ENCODE measurements around the gene PARVA. TPM values are rescaled to one million over a fixed set of nuclear protein-coding genes. Genes with fewer than 3 reads are reported as not detected.

The PARVA gene
- total RNA-seq, 1 donor from 2014 or later = 75.4 TPM

- DNase-seq = no peak
- no peak for TF ChIP-seq CTCF (IDR thresholded peaks at IDR 0.05; ENCODE audit: borderline replicate concordance)
- Histone ChIP-seq H3K36me3 (peaks cover 32% of the 10 kb centered on the region), H3K9me3 (replicated peaks) (no peaks in the 10 kb centered on the region), H3K27me3 (ENCODE audit: low read depth) (no peaks in the 10 kb centered on the region), H3K4me3 (no peak overlapping the region), H3K27ac (replicated peaks) (no peak overlapping the region), H3K4me1 (no peaks in the 10 kb centered on the region)
- intact Hi-C loops (cut with micrococcal nuclease) = no loop called here
These were observed 152.4 kb downstream of the PARVA start for GRCh38 chr11:12529793-12530192.

- no peak overlapping the region for H3K4me3 ChIP-seq
- no peak for TF ChIP-seq CTCF (IDR thresholded peaks at IDR 0.05; ENCODE audit: borderline replicate concordance)
- no peak overlapping the region for H3K27ac ChIP-seq (replicated peaks)
- H3K36me3 ChIP-seq = peaks cover 32% of the 10 kb centered on the region
- intact Hi-C loops (cut with micrococcal nuclease) = no loop called here
- no peaks in the 10 kb centered on the region for H3K27me3 ChIP-seq (ENCODE audit: low read depth)
- H3K9me3 ChIP-seq (replicated peaks) = no peaks in the 10 kb centered on the region
- H3K4me1 ChIP-seq = no peaks in the 10 kb centered on the region
- DNase-seq = no peak
These were observed 153.6 kb downstream of the PARVA start for GRCh38 chr11:12531020-12531419.

GRCh38 chr11:12531681-12532080, 154.3 kb downstream of the PARVA start:
- no peaks in the 10 kb centered on the region for H3K4me1 ChIP-seq
- intact Hi-C loops (cut with micrococcal nuclease) = no loop called here
- no peak overlapping the region for H3K4me3 ChIP-seq
- no peak overlapping the region for H3K27ac ChIP-seq (replicated peaks)
- H3K9me3 ChIP-seq (replicated peaks) = no peaks in the 10 kb centered on the region
- peaks cover 32% of the 10 kb centered on the region for H3K36me3 ChIP-seq
- DNase-seq = no peak
- no peak for TF ChIP-seq CTCF (IDR thresholded peaks at IDR 0.05; ENCODE audit: borderline replicate concordance)
- no peaks in the 10 kb centered on the region for H3K27me3 ChIP-seq (ENCODE audit: low read depth)

- Histone ChIP-seq H3K4me3 (no peak overlapping the region), H3K9me3 (replicated peaks) (no peaks in the 10 kb centered on the region), H3K27me3 (ENCODE audit: low read depth) (no peaks in the 10 kb centered on the region), H3K4me1 (no peaks in the 10 kb centered on the region), H3K36me3 (peaks cover 27% of the 10 kb centered on the region), H3K27ac (replicated peaks) (no peak overlapping the region)
- no peak for DNase-seq
- intact Hi-C loops (cut with micrococcal nuclease) = no loop called here
- TF ChIP-seq CTCF (IDR thresholded peaks at IDR 0.05; ENCODE audit: borderline replicate concordance) = no peak
These were observed 155.2 kb downstream of the PARVA start for GRCh38 chr11:12532580-12532979.

GRCh38 chr11:12534549-12534948, 157.2 kb downstream of the PARVA start:
- no peak overlapping the region for H3K27ac ChIP-seq (replicated peaks)
- TF ChIP-seq CTCF (IDR thresholded peaks at IDR 0.05; ENCODE audit: borderline replicate concordance) = no peak
- intact Hi-C loops (cut with micrococcal nuclease) = no loop called here

GRCh38 chr11:12535321-12535720, 157.9 kb downstream of the PARVA start:
- DNase-seq = no peak
- H3K9me3 ChIP-seq (replicated peaks) = no peaks in the 10 kb centered on the region
- H3K4me1 ChIP-seq = peaks cover 1% of the 10 kb centered on the region
- peaks cover 8% of the 10 kb centered on the region for H3K36me3 ChIP-seq
- TF ChIP-seq CTCF (IDR thresholded peaks at IDR 0.05; ENCODE audit: borderline replicate concordance) = no peak
- H3K4me3 ChIP-seq = no peak overlapping the region
- no peak overlapping the region for H3K27ac ChIP-seq (replicated peaks)
- intact Hi-C loops (cut with micrococcal nuclease) = no loop called here
- H3K27me3 ChIP-seq (ENCODE audit: low read depth) = no peaks in the 10 kb centered on the region

More at GRCh38 chr11:12534549-12534948, 157.2 kb downstream of the PARVA start:
- Histone ChIP-seq H3K27me3 (ENCODE audit: low read depth) (no peaks in the 10 kb centered on the region), H3K4me3 (no peak overlapping the region), H3K36me3 (peaks cover 8% of the 10 kb centered on the region), H3K9me3 (replicated peaks) (no peaks in the 10 kb centered on the region), H3K4me1 (no peaks in the 10 kb centered on the region)
- DNase-seq = no peak
